NCI-H526 (cell line): ENCODE results near the gene KCNG4.

Experiments
- DNase-seq, 2 experiments: peaks; one replicate each; lab custom pipeline; 2025; lab: John Stamatoyannopoulos, UW

The KCNG4 gene, protein sequence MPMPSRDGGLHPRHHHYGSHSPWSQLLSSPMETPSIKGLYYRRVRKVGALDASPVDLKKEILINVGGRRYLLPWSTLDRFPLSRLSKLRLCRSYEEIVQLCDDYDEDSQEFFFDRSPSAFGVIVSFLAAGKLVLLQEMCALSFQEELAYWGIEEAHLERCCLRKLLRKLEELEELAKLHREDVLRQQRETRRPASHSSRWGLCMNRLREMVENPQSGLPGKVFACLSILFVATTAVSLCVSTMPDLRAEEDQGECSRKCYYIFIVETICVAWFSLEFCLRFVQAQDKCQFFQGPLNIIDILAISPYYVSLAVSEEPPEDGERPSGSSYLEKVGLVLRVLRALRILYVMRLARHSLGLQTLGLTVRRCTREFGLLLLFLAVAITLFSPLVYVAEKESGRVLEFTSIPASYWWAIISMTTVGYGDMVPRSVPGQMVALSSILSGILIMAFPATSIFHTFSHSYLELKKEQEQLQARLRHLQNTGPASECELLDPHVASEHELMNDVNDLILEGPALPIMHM

GRCh38 chr16:84239909-84240308, at the start of gene KCNG4:
TSS of gene KCNG4 (minus strand) at chr16:84240012. CDS start at chr16:84237485, 2,527 bp downstream.
- peak in 1 of 2 experiments; percentile 7 for DNase-seq

- DNase-seq: no peak
Observed at GRCh38 chr16:84288902-84289301, 49.1 kb upstream of the KCNG4 start.

- no peak for DNase-seq
Observed at GRCh38 chr16:84286578-84287240, 46.9 kb upstream of the KCNG4 start.

DNA sequence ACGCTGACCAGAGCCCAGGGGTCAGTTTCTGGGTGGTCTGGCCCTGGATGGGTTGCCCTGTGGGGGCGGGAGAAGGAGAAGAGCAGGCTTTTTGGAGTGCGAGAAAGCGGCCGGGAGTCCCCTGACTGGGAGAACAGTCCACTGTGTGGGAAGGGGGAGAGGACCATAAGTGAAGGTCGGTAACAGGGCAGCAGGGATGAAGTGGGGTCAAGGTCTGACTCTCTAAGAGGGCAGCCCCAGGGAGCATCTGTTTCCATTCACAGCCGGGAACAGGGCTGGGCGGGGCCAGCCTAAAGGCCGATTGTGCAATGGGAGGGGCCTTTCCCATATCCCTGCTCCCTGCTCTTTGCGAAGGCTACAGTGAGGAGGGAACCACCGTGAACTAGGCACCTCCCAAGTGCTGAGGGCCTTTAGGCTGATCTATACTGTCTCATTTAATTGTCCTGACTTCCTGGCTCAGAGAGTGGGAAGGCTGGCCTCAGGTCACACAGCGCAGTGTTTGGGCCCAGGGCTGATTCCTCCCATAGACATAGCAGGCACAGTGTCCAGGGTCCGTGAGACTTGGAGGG, 44.4 kb upstream of the KCNG4 start:
- DNase-seq: no peak

GRCh38 chr16:84283314-84284153, 43.7 kb upstream of the KCNG4 start:
- no peak for DNase-seq

DNA sequence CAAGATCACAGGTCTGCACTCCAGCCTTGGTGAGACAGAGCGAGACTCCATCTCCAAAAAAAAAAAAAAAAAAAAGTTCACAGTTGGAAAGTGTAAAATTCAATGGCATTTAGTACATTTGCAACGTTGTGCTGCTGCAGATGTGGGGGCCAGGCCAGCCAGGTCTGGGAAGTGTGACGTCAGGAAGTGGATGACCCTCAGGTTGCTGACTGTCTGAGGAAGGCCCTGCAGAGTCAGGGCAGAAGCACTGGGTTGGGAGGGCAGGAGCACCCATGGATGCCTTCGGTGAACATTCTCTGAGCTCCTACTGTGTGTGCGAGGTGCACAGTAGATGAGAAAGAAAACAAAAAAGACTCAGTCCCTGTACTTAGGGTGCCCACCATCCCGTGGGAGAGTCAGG, 42.7 kb upstream of the KCNG4 start:
- no peak for DNase-seq

GRCh38 chr16:84281074-84281473, 41.3 kb upstream of the KCNG4 start:
- peak in 1 of 2 experiments; percentile 6 for DNase-seq

DNA sequence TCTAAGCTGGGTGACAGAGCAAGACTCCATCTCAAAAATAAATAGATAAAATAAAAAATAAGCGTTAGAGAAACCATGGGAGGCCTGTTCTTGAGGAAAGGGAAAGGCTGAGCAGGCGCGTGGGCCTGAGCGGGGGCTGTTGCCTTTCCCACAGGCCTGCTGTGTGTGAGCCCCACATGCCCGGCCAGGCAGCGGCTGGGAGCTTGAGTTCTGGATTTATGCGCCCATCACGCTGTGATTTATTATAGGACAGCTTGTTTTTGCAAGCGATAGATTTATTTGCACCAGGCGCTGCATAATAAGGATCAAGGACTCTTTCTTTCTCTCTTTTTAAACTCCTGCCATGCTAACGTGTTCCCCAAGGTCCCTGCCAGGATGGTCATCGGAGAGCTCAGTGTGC, 40.1 kb upstream of the KCNG4 start:
- DNase-seq: no peak

- no peak for DNase-seq
Observed at GRCh38 chr16:84278968-84279367, 39.2 kb upstream of the KCNG4 start.

DNA sequence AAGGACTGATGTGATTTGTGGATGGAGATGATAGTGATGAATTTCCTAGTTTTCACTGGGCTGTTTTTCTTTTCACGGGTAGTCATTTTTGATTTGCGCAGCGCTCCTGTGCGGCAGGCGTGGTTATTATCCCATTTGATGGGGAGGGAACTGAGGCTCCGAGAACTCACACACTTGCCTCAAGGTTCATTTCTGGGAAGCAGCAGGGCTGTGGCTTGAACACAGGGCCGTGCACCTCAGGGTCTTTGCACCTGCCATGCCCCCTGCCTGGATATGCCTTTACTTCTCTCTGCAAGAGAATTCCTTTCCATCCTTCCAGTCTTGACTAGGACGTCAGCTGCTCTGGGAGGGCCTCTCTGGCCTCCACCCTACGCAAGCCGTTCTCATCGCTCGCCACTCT, 38.5 kb upstream of the KCNG4 start:
- DNase-seq: no peak

GRCh38 chr16:84277244-84277823, 37.5 kb upstream of the KCNG4 start:
- peak in 1 of 2 experiments; percentile 59 for DNase-seq

- no peak for DNase-seq
Observed at GRCh38 chr16:84275585-84276151, 35.9 kb upstream of the KCNG4 start.

GRCh38 chr16:84274515-84274914, 34.7 kb upstream of the KCNG4 start:
- no peak for DNase-seq

DNA sequence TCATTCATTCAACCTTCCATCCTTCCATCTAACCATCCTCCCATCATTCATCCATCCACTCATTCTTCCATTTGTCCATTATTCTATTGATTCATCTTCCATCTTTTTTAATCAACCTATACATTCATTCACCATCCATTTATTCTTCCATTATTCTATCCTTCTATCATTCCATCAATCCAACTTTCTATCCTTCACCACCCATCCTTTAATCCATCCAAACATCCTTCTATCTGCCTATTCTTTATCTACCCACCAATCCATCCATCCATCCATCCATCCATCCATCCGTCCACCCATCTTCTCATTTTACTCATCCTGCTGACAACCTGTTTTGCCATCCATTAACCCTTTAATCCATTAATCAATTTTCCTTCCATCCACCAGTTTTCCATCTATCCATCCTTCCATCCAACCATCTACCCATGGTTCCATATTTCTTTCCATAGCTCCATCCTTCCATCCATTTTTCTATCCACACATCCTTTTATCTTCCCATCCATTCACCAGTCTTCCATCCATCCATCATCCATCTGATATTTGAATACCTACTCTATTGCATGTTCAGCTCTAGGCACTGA, 33.0 kb upstream of the KCNG4 start:
- no peak for DNase-seq

DNA sequence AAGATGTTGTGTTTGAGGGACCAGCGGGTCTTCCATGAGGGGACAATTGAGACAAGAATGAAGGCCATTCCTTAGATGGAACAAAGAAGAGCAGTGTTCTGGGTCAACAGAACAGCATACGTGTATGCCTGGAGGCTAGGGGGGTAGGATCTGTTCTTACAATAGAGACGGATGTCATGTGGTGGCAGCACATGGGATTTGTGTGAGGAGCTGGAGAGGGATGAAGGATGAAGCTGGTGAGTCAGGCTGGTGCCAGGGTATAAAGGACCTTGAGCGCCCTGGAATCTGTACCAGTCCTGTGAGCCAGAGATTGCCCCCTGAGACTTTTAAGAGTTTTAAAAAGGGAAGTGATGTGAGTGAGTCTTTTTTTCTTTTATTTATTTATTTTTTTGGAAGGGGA, 32.1 kb upstream of the KCNG4 start:
- DNase-seq: no peak

- DNase-seq: no peak
Observed at GRCh38 chr16:84271037-84271436, 31.2 kb upstream of the KCNG4 start.

- DNase-seq: no peak
Observed at GRCh38 chr16:84270531-84270930, 30.7 kb upstream of the KCNG4 start.

DNA sequence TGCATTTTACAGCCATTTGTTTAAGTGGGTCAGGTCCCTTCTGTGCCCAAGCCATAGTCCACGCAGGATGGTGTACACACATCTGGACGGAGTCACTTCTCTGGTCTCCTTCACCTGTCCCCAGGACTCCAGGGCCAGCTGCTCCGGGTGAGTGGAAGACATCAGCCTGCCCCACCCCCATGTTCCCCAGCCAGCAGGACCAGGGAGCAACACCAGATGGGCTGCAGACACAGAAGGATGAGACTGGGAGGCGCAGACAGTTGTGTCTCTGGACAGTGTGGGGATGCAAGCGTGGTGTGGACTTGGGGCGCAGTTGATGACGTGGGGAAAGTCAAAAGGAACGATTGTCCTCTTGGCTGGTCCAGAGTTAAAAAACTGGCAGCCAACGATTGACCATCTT, 30.3 kb upstream of the KCNG4 start:
- no peak for DNase-seq

DNA sequence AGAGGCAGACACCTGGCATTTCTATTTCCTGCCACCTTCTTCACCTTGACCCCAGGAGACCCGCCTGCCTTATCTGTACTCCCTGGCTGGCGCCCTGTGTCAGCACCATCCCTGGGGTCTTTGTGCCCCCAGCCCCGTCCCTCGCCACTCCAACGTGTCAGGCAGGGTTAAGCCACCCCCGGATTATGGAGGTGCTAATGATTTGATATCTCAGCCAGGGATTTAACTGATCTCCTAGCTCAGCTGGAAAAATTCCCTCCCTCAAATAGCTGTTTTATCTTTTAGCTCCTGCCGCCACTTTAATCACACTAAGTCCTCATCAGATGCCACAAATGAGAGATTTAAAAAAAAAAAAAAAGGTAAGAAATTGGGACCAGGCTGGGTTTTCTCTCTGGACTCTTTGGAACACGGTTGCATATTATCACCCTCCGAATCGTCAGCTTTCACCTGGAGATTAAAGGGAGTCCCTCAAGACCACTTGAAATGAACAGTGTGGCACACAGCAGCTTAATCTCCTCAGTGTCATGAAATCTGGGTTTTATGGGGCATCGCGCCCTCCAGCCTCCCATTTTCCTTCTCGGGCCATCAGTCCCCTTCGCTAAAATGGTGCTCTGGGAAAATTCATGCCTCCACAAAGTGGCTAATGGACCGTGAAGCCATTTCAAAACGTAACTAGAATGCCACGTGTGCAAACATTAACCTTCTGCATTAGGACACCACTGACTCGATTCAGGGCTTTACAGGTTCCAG, 28.7 kb upstream of the KCNG4 start:
- peak in 1 of 2 experiments; percentile 22 for DNase-seq

GRCh38 chr16:84267380-84267779, 27.6 kb upstream of the KCNG4 start:
- no peak for DNase-seq
